ENCODE results near the gene CLDN9.

GRCh38 chr16:3035972-3036725 is 23.4 kb downstream of the CLDN9 start:
- TF ChIP-seq POLR2AphosphoS5 (IDR thresholded peaks at IDR 0.05): no peak
- TF ChIP-seq CTCF (IDR thresholded peaks at IDR 0.05; ENCODE audit: poor library complexity, severe bottlenecking): no peak
- peak; percentile 82 for TF ChIP-seq EZH2 (IDR thresholded peaks at IDR 0.05; ENCODE audit: borderline replicate concordance, insufficient read depth, low read length, poor library complexity, severe bottlenecking)
- no peak for TF ChIP-seq TAF1 (IDR thresholded peaks at IDR 0.05; ENCODE audit: low read depth)
- TF ChIP-seq EP300 (conservative IDR thresholded peaks at IDR 0.05; ENCODE audit: poor library complexity, severe bottlenecking): no peak
- TF ChIP-seq RAD21 (conservative IDR thresholded peaks at IDR 0.05): no peak
- TF ChIP-seq SMC3 (conservative IDR thresholded peaks at IDR 0.05; ENCODE audit: poor library complexity): no peak
- TF ChIP-seq REST (IDR thresholded peaks at IDR 0.05; ENCODE audit: borderline replicate concordance): no peak
- no peak for TF ChIP-seq MXI1 (conservative IDR thresholded peaks at IDR 0.05; ENCODE audit: poor library complexity, severe bottlenecking)

Measured in neural cell (in vitro differentiated cells).